Breast epithelium (tissue), 3 donors: ENCODE measurements around the gene KCNMB2.

ENCODE experiments used
- CTCF ChIP-seq, 3 donors: fragments of 450-650 bp; IDR thresholded peaks; one replicate each; pipeline ENCODE4 v1.5.1; 2016 to 2017; ENCODE audit warnings: antibody characterized with exemption in 3 of 3, mild to moderate bottlenecking in 3 of 3, moderate library complexity in 3 of 3
- POLR2A ChIP-seq: fragments of 450-650 bp; IDR thresholded peaks from one replicate; pipeline ENCODE4 v1.6.1; 2016; ENCODE audit warnings: antibody characterized with exemption, mild to moderate bottlenecking, moderate library complexity
- POLR2AphosphoS5 ChIP-seq, 3 donors: sonication (generic); formaldehyde crosslinking; IDR thresholded peaks; one replicate each; pipeline ENCODE4 v1.6.1; 2017; ENCODE audit warnings: antibody characterized with exemption in 3 of 3

GRCh38 chr3:178718995-178719635 is 182.9 kb downstream of the KCNMB2 start:
- no peak for TF ChIP-seq CTCF (IDR thresholded peaks at IDR 0.05)
- TF ChIP-seq POLR2A: no peak
- no peak for TF ChIP-seq POLR2AphosphoS5 (IDR thresholded peaks at IDR 0.05)
